DND-41 (cell line): Measurements from ENCODE around the gene CLASRP.

Source experiments
- EZH2 ChIP-seq: IDR thresholded peaks from 3 replicates; pipeline ENCODE4 v1.6.1; 2012; ENCODE audit warnings: borderline replicate concordance, low read depth, mild to moderate bottlenecking, moderate library complexity, low read length, inconsistent platforms; ENCODE audit not compliant: severe bottlenecking
- TF ChIP-seq, protein P1 (sequence below): IDR thresholded peaks from 2 replicates; pipeline ENCODE4 v1.5.1; 2012; ENCODE audit warnings: borderline replicate concordance, low read length, moderate library complexity, mild to moderate bottlenecking; ENCODE audit not compliant: poor library complexity, severe bottlenecking; ENCODE audit errors: extremely low read depth

GRCh38 chr19:45118106-45118505 is 79.3 kb downstream of the CLASRP start:
- TF ChIP-seq, protein P1, sequence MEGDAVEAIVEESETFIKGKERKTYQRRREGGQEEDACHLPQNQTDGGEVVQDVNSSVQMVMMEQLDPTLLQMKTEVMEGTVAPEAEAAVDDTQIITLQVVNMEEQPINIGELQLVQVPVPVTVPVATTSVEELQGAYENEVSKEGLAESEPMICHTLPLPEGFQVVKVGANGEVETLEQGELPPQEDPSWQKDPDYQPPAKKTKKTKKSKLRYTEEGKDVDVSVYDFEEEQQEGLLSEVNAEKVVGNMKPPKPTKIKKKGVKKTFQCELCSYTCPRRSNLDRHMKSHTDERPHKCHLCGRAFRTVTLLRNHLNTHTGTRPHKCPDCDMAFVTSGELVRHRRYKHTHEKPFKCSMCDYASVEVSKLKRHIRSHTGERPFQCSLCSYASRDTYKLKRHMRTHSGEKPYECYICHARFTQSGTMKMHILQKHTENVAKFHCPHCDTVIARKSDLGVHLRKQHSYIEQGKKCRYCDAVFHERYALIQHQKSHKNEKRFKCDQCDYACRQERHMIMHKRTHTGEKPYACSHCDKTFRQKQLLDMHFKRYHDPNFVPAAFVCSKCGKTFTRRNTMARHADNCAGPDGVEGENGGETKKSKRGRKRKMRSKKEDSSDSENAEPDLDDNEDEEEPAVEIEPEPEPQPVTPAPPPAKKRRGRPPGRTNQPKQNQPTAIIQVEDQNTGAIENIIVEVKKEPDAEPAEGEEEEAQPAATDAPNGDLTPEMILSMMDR = no peak
- TF ChIP-seq EZH2 = no peak
